ENCODE data around the gene DIPK2B. TPM values are rescaled to one million over a fixed set of nuclear protein-coding genes. Genes with fewer than 3 reads are reported as not detected.

Gene DIPK2B
- polyA plus RNA-seq, 2 donors = 3.3 to 3.7 TPM

GRCh38 chrX:45165726-45166125 is 35.0 kb downstream of the DIPK2B start:
- no peaks in the 10 kb centered on the region for H3K27me3 ChIP-seq (ENCODE audit: control insufficient read depth in 1 of 2, insufficient read depth in 2 of 2, low read length in 2 of 2)
- H3K4me1 ChIP-seq (ENCODE audit: control insufficient read depth in 2 of 2, insufficient read depth in 2 of 2, low read length in 1 of 2) = no peaks in the 10 kb centered on the region
- no peak overlapping the region for H3K4me3 ChIP-seq (ENCODE audit: low read depth in 1 of 2, low read length in 2 of 2)
- H3K27ac ChIP-seq (ENCODE audit: low read depth in 2 of 2, low read length in 1 of 2) = no peak overlapping the region
- no peaks in the 10 kb centered on the region for H3K36me3 ChIP-seq (ENCODE audit: control insufficient read depth in 2 of 2, insufficient read depth in 2 of 2, low read length in 1 of 2)
- no peaks in the 10 kb centered on the region for H3K9me3 ChIP-seq (ENCODE audit: control insufficient read depth in 2 of 2, insufficient read depth in 1 of 2, low read depth in 1 of 2, low read length in 1 of 2)
- WGBS, 2 donors = 87 to 94% methylated on average over 6 of the region's 6 CpGs

- no peaks in the 10 kb centered on the region for H3K4me1 ChIP-seq (ENCODE audit: control insufficient read depth in 2 of 2, insufficient read depth in 2 of 2, low read length in 1 of 2)
- no peak overlapping the region for H3K4me3 ChIP-seq (ENCODE audit: low read depth in 1 of 2, low read length in 2 of 2)
- H3K27me3 ChIP-seq (ENCODE audit: control insufficient read depth in 1 of 2, insufficient read depth in 2 of 2, low read length in 2 of 2) = no peaks in the 10 kb centered on the region
- no peak overlapping the region for H3K27ac ChIP-seq (ENCODE audit: low read depth in 2 of 2, low read length in 1 of 2)
- no peaks in the 10 kb centered on the region for H3K9me3 ChIP-seq (ENCODE audit: control insufficient read depth in 2 of 2, insufficient read depth in 1 of 2, low read depth in 1 of 2, low read length in 1 of 2)
- WGBS, 2 donors = 93 to 96% methylated on average over 1 of the region's 1 CpG
- H3K36me3 ChIP-seq (ENCODE audit: control insufficient read depth in 2 of 2, insufficient read depth in 2 of 2, low read length in 1 of 2) = no peaks in the 10 kb centered on the region
Observed at GRCh38 chrX:45164995-45165394, 35.7 kb downstream of the DIPK2B start.

- Histone ChIP-seq H3K27ac (ENCODE audit: low read depth in 2 of 2, low read length in 1 of 2) (no peak overlapping the region), H3K4me1 (ENCODE audit: control insufficient read depth in 2 of 2, insufficient read depth in 2 of 2, low read length in 1 of 2) (no peaks in the 10 kb centered on the region), H3K4me3 (ENCODE audit: low read depth in 1 of 2, low read length in 2 of 2) (no peak overlapping the region), H3K36me3 (ENCODE audit: control insufficient read depth in 2 of 2, insufficient read depth in 2 of 2, low read length in 1 of 2) (no peaks in the 10 kb centered on the region), H3K27me3 (ENCODE audit: control insufficient read depth in 1 of 2, insufficient read depth in 2 of 2, low read length in 2 of 2) (no peaks in the 10 kb centered on the region), H3K9me3 (ENCODE audit: control insufficient read depth in 2 of 2, insufficient read depth in 1 of 2, low read depth in 1 of 2, low read length in 1 of 2) (no peaks in the 10 kb centered on the region)
- 49 to 53% methylated on average over 1 of the region's 1 CpG for WGBS, 2 donors
Observed at GRCh38 chrX:45164021-45164621, 36.6 kb downstream of the DIPK2B start.

GRCh38 chrX:45157647-45158046 is 43.0 kb downstream of the DIPK2B start:
- Histone ChIP-seq H3K27me3 (ENCODE audit: control insufficient read depth in 1 of 2, insufficient read depth in 2 of 2, low read length in 2 of 2) (no peaks in the 10 kb centered on the region), H3K4me1 (ENCODE audit: control insufficient read depth in 2 of 2, insufficient read depth in 2 of 2, low read length in 1 of 2) (no peaks in the 10 kb centered on the region), H3K27ac (ENCODE audit: low read depth in 2 of 2, low read length in 1 of 2) (no peak overlapping the region), H3K36me3 (ENCODE audit: control insufficient read depth in 2 of 2, insufficient read depth in 2 of 2, low read length in 1 of 2) (no peaks in the 10 kb centered on the region), H3K4me3 (ENCODE audit: low read depth in 1 of 2, low read length in 2 of 2) (no peak overlapping the region), H3K9me3 (ENCODE audit: control insufficient read depth in 2 of 2, insufficient read depth in 1 of 2, low read depth in 1 of 2, low read length in 1 of 2) (no peaks in the 10 kb centered on the region)
- 82 to 88% methylated on average over 18 to 20 of the region's 22 CpGs for WGBS, 2 donors

- Histone ChIP-seq H3K27ac (ENCODE audit: low read depth in 2 of 2, low read length in 1 of 2) (no peak overlapping the region), H3K9me3 (ENCODE audit: control insufficient read depth in 2 of 2, insufficient read depth in 1 of 2, low read depth in 1 of 2, low read length in 1 of 2) (no peaks in the 10 kb centered on the region), H3K4me1 (ENCODE audit: control insufficient read depth in 2 of 2, insufficient read depth in 2 of 2, low read length in 1 of 2) (no peaks in the 10 kb centered on the region), H3K27me3 (ENCODE audit: control insufficient read depth in 1 of 2, insufficient read depth in 2 of 2, low read length in 2 of 2) (no peaks in the 10 kb centered on the region), H3K4me3 (ENCODE audit: low read depth in 1 of 2, low read length in 2 of 2) (no peak overlapping the region), H3K36me3 (ENCODE audit: control insufficient read depth in 2 of 2, insufficient read depth in 2 of 2, low read length in 1 of 2) (no peaks in the 10 kb centered on the region)
Observed at GRCh38 chrX:45154462-45154861, 46.2 kb downstream of the DIPK2B start.

DNA sequence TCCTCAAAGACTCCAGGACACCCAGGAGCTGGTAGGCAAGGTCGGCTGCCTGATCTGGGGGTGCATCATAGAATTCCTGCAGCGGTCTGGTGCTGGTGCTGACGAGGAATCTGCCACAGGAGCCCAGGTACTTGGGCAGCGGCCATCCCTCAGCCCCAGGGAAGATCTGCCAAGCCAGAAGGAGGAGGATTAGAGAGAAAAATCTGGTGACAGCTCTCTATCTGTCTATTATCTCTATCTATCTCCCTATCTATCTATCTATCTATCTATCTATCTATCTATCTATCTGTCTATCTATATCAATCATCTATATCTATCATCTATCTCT is 46.7 kb downstream of the DIPK2B start:
- H3K36me3 ChIP-seq (ENCODE audit: control insufficient read depth in 2 of 2, insufficient read depth in 2 of 2, low read length in 1 of 2) = no peaks in the 10 kb centered on the region
- no peak overlapping the region for H3K27ac ChIP-seq (ENCODE audit: low read depth in 2 of 2, low read length in 1 of 2)
- H3K9me3 ChIP-seq (ENCODE audit: control insufficient read depth in 2 of 2, insufficient read depth in 1 of 2, low read depth in 1 of 2, low read length in 1 of 2) = no peaks in the 10 kb centered on the region
- H3K4me1 ChIP-seq (ENCODE audit: control insufficient read depth in 2 of 2, insufficient read depth in 2 of 2, low read length in 1 of 2) = no peaks in the 10 kb centered on the region
- WGBS, 2 donors = 76 to 81% methylated on average over 4 of the region's 4 CpGs
- H3K27me3 ChIP-seq (ENCODE audit: control insufficient read depth in 1 of 2, insufficient read depth in 2 of 2, low read length in 2 of 2) = no peaks in the 10 kb centered on the region
- H3K4me3 ChIP-seq (ENCODE audit: low read depth in 1 of 2, low read length in 2 of 2) = no peak overlapping the region

Measured in esophagus (tissue), 2 donors.